ENCODE measurements around the gene ACVRL1.

Gene ACVRL1

GRCh38 chr12:51932218-51933076 lies 25.1 kb downstream of the ACVRL1 start:
- Histone ChIP-seq H3K27ac (ENCODE audit: low read length) (no peak overlapping the region), H3K4me3 (ENCODE audit: low read length in 2 of 2) (no peak overlapping the region), H3K27me3 (ENCODE audit: control insufficient read depth in 1 of 2, insufficient read depth in 2 of 2, low read length in 2 of 2) (peaks cover 0 to under 1% of the 10 kb centered on the region in 2 donors), H3K9me3 (ENCODE audit: control insufficient read depth in 2 of 2, low read length in 2 of 2) (no peaks in the 10 kb centered on the region), H3K9ac (ENCODE audit: low read length in 2 of 2) (no peak overlapping the region), H3K4me1 (ENCODE audit: control insufficient read depth, insufficient read depth, low read length) (no peaks in the 10 kb centered on the region), H3K36me3 (ENCODE audit: control insufficient read depth in 2 of 2, insufficient read depth in 2 of 2, low read length in 2 of 2) (no peaks in the 10 kb centered on the region)

DNA sequence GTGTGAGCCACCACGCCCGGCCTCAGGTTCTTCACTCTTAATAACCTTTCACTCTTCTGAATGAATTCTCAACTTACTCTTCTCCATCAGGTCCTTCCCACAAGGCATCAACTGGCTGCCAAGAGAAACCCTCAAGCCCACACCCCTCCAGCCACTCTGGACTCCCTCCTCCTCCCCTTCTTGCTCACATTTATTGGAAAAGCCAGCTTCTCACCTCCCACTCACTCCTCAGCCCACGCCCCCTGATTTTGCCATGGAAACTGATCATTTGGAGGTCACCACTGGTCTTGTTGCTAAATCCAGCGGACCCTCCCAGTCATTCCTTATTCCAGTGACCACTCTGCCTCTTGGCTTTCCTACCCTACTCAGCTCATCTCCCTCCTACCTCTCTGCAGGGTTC lies 26.8 kb downstream of the ACVRL1 start:
- H3K9me3 ChIP-seq (ENCODE audit: control insufficient read depth in 2 of 2, low read length in 2 of 2): no peaks in the 10 kb centered on the region

DNA sequence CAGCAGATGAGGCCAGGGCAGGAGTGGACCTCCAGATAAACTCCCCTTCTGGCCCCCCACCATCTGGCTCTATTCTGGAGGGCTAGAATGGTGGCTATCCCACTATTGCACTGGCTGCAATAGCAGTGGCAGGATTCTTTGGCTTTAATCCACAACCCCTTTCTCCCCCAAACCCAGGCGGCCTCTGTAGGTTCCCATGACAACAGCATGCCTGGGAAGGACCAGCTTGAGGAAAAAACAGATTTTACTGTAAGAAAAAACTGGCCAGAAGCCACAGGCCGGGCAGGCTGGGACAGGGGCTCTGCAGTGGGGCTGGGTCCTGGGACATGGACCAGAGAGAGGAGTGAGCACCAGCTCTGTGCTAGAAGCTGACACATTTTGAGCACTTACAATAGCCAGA lies 30.6 kb downstream of the ACVRL1 start:
- Histone ChIP-seq H3K9ac (ENCODE audit: low read length in 2 of 2) (no peak overlapping the region), H3K4me1 (ENCODE audit: control insufficient read depth, insufficient read depth, low read length) (peaks cover 8% of the 10 kb centered on the region), H3K36me3 (ENCODE audit: control insufficient read depth in 2 of 2, insufficient read depth in 2 of 2, low read length in 2 of 2) (no peaks in the 10 kb centered on the region), H3K27me3 (ENCODE audit: control insufficient read depth in 1 of 2, insufficient read depth in 2 of 2, low read length in 2 of 2) (peaks cover 0 to 3% of the 10 kb centered on the region in 2 donors), H3K9me3 (ENCODE audit: control insufficient read depth in 2 of 2, low read length in 2 of 2) (no peaks in the 10 kb centered on the region), H3K4me3 (ENCODE audit: low read length in 2 of 2) (no peak overlapping the region), H3K27ac (ENCODE audit: low read length) (no peak overlapping the region)

More for the DNA sequence above, 26.8 kb downstream of the ACVRL1 start:
- Histone ChIP-seq H3K36me3 (ENCODE audit: control insufficient read depth in 2 of 2, insufficient read depth in 2 of 2, low read length in 2 of 2) (no peaks in the 10 kb centered on the region), H3K9ac (ENCODE audit: low read length in 2 of 2) (no peak overlapping the region), H3K27ac (ENCODE audit: low read length) (no peak overlapping the region), H3K4me1 (ENCODE audit: control insufficient read depth, insufficient read depth, low read length) (no peaks in the 10 kb centered on the region), H3K27me3 (ENCODE audit: control insufficient read depth in 1 of 2, insufficient read depth in 2 of 2, low read length in 2 of 2) (peaks cover 0 to 3% of the 10 kb centered on the region in 2 donors), H3K4me3 (ENCODE audit: low read length in 2 of 2) (no peak overlapping the region)

GRCh38 chr12:51938726-51939125 lies 31.4 kb downstream of the ACVRL1 start:
- H3K9me3 ChIP-seq (ENCODE audit: control insufficient read depth in 2 of 2, low read length in 2 of 2): peaks cover 0 to 5% of the 10 kb centered on the region in 2 donors
- no peak overlapping the region for H3K4me3 ChIP-seq (ENCODE audit: low read length in 2 of 2)
- H3K27me3 ChIP-seq (ENCODE audit: control insufficient read depth in 1 of 2, insufficient read depth in 2 of 2, low read length in 2 of 2): peaks cover 0 to 3% of the 10 kb centered on the region in 2 donors
- peaks cover 8% of the 10 kb centered on the region for H3K4me1 ChIP-seq (ENCODE audit: control insufficient read depth, insufficient read depth, low read length)
- H3K27ac ChIP-seq (ENCODE audit: low read length): no peak overlapping the region
- H3K9ac ChIP-seq (ENCODE audit: low read length in 2 of 2): no peak overlapping the region
- no peaks in the 10 kb centered on the region for H3K36me3 ChIP-seq (ENCODE audit: control insufficient read depth in 2 of 2, insufficient read depth in 2 of 2, low read length in 2 of 2)

DNA sequence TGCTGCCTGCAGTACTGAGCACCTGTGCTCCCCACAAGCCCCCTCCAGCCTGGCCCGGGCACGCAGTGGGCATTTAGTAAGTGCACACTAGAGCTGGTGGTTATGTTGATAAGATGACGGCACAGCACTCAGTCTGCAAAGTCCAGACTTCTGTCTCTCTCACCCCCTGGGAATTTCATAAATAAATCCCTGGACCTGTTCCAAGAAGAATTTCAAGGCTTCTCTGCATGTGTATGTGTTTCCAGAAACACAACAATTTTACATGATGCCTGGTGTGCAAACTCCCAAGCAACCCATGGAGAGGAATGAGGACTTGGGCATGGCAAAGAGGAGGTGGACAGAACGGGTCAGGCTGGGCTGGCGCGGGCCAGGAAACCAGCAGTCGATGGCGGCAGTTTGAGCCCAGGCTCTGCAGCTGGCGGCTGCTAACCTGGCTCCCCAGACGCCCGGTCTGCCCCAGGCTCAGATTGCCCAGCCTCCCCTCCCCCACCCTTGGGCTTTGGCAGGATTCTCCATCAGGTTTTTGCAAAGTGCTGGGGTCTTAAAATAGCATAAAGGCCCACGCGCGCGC lies 33.8 kb downstream of the ACVRL1 start:
- H3K36me3 ChIP-seq (ENCODE audit: control insufficient read depth in 2 of 2, insufficient read depth in 2 of 2, low read length in 2 of 2): no peaks in the 10 kb centered on the region
- H3K27me3 ChIP-seq (ENCODE audit: control insufficient read depth in 1 of 2, insufficient read depth in 2 of 2, low read length in 2 of 2): peaks cover 0 to 3% of the 10 kb centered on the region in 2 donors
- no peak overlapping the region for H3K9ac ChIP-seq (ENCODE audit: low read length in 2 of 2)
- H3K4me1 ChIP-seq (ENCODE audit: control insufficient read depth, insufficient read depth, low read length): peaks cover 8% of the 10 kb centered on the region
- no peak overlapping the region for H3K27ac ChIP-seq (ENCODE audit: low read length)
- H3K9me3 ChIP-seq (ENCODE audit: control insufficient read depth in 2 of 2, low read length in 2 of 2): peaks cover 3 to 14% of the 10 kb centered on the region in 2 donors
- peak overlapping the region in 1 of 2 donors; percentile 54 for H3K4me3 ChIP-seq (ENCODE audit: low read length in 2 of 2)

DNA sequence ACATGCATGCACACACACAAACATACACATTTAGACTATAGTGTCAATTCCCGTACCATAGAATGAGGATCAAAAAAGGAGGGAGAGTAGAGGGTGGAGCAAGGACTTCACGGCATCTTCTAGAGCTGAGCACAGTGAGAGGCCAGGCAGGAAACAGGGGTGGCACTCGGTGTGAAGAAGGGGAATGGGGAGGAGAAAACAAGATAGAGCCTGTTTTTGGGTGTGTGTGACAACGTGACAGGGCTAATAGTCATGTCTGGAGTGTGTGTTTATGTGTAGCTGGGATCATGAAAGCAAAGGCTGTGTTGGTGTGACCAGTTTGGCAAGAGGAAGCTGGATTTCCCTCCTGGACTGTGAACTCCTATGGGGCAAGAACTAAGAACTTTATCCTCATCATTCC lies 34.3 kb downstream of the ACVRL1 start:
- Histone ChIP-seq H3K27ac (ENCODE audit: low read length) (no peak overlapping the region), H3K4me1 (ENCODE audit: control insufficient read depth, insufficient read depth, low read length) (peaks cover 8% of the 10 kb centered on the region), H3K9ac (ENCODE audit: low read length in 2 of 2) (no peak overlapping the region), H3K27me3 (ENCODE audit: control insufficient read depth in 1 of 2, insufficient read depth in 2 of 2, low read length in 2 of 2) (peaks cover 0 to 3% of the 10 kb centered on the region in 2 donors), H3K36me3 (ENCODE audit: control insufficient read depth in 2 of 2, insufficient read depth in 2 of 2, low read length in 2 of 2) (no peaks in the 10 kb centered on the region), H3K9me3 (ENCODE audit: control insufficient read depth in 2 of 2, low read length in 2 of 2) (peaks cover 3 to 14% of the 10 kb centered on the region in 2 donors), H3K4me3 (ENCODE audit: low read length in 2 of 2) (no peak overlapping the region)

DNA sequence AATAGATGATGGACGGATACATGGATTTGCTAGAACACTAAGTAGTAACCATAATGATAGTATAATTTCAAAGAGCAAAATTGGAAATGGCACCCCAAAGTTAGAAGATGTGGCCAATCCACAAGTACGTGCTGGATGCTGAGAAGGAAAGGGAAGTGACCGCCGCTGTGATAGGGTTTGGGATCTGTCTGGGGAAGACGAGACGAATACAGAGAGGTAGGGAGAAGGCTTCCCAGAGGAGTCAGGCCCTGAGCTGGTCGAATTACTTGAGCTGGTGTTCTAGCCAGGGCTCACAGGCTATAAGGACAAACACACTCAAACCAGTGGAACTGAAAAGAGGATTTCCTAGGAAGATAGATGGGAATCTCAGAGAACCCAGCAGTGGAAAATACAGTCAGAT lies 34.8 kb downstream of the ACVRL1 start:
- H3K9me3 ChIP-seq (ENCODE audit: control insufficient read depth in 2 of 2, low read length in 2 of 2): peaks cover 3 to 14% of the 10 kb centered on the region in 2 donors
- H3K9ac ChIP-seq (ENCODE audit: low read length in 2 of 2): no peak overlapping the region
- H3K27me3 ChIP-seq (ENCODE audit: control insufficient read depth in 1 of 2, insufficient read depth in 2 of 2, low read length in 2 of 2): peaks cover 0 to 3% of the 10 kb centered on the region in 2 donors
- H3K27ac ChIP-seq (ENCODE audit: low read length): no peak overlapping the region
- H3K4me3 ChIP-seq (ENCODE audit: low read length in 2 of 2): no peak overlapping the region
- no peaks in the 10 kb centered on the region for H3K36me3 ChIP-seq (ENCODE audit: control insufficient read depth in 2 of 2, insufficient read depth in 2 of 2, low read length in 2 of 2)
- H3K4me1 ChIP-seq (ENCODE audit: control insufficient read depth, insufficient read depth, low read length): peaks cover 8% of the 10 kb centered on the region

GRCh38 chr12:51942501-51943000 lies 35.2 kb downstream of the ACVRL1 start:
- Histone ChIP-seq H3K9ac (ENCODE audit: low read length in 2 of 2) (no peak overlapping the region), H3K27me3 (ENCODE audit: control insufficient read depth in 1 of 2, insufficient read depth in 2 of 2, low read length in 2 of 2) (peaks cover 0 to 2% of the 10 kb centered on the region in 2 donors), H3K4me3 (ENCODE audit: low read length in 2 of 2) (no peak overlapping the region), H3K27ac (ENCODE audit: low read length) (no peak overlapping the region), H3K36me3 (ENCODE audit: control insufficient read depth in 2 of 2, insufficient read depth in 2 of 2, low read length in 2 of 2) (no peaks in the 10 kb centered on the region), H3K4me1 (ENCODE audit: control insufficient read depth, insufficient read depth, low read length) (peaks cover 8% of the 10 kb centered on the region), H3K9me3 (ENCODE audit: control insufficient read depth in 2 of 2, low read length in 2 of 2) (peaks cover 3 to 14% of the 10 kb centered on the region in 2 donors)

- Histone ChIP-seq H3K4me3 (ENCODE audit: low read length in 2 of 2) (no peak overlapping the region), H3K4me1 (ENCODE audit: control insufficient read depth, insufficient read depth, low read length) (peaks cover 8% of the 10 kb centered on the region), H3K27ac (ENCODE audit: low read length) (no peak overlapping the region), H3K9me3 (ENCODE audit: control insufficient read depth in 2 of 2, low read length in 2 of 2) (peaks cover 3 to 14% of the 10 kb centered on the region in 2 donors), H3K27me3 (ENCODE audit: control insufficient read depth in 1 of 2, insufficient read depth in 2 of 2, low read length in 2 of 2) (no peaks in the 10 kb centered on the region), H3K9ac (ENCODE audit: low read length in 2 of 2) (no peak overlapping the region), H3K36me3 (ENCODE audit: control insufficient read depth in 2 of 2, insufficient read depth in 2 of 2, low read length in 2 of 2) (no peaks in the 10 kb centered on the region)
Measured at GRCh38 chr12:51943346-51943745, 36.0 kb downstream of the ACVRL1 start.

- Histone ChIP-seq H3K27ac (ENCODE audit: low read length) (no peak overlapping the region), H3K4me3 (ENCODE audit: low read length in 2 of 2) (no peak overlapping the region), H3K4me1 (ENCODE audit: control insufficient read depth, insufficient read depth, low read length) (peaks cover 8% of the 10 kb centered on the region), H3K27me3 (ENCODE audit: control insufficient read depth in 1 of 2, insufficient read depth in 2 of 2, low read length in 2 of 2) (no peaks in the 10 kb centered on the region), H3K36me3 (ENCODE audit: control insufficient read depth in 2 of 2, insufficient read depth in 2 of 2, low read length in 2 of 2) (no peaks in the 10 kb centered on the region), H3K9ac (ENCODE audit: low read length in 2 of 2) (no peak overlapping the region), H3K9me3 (ENCODE audit: control insufficient read depth in 2 of 2, low read length in 2 of 2) (peaks cover 3 to 14% of the 10 kb centered on the region in 2 donors)
Measured at GRCh38 chr12:51944608-51945233, 37.4 kb downstream of the ACVRL1 start.

Measured in stomach smooth muscle (tissue), 2 donors.